HG03139 (cell line): ENCODE data around the gene CARD14.

Source experiments
- ATAC-seq: cut with Tn5 transposase; IDR thresholded peaks from one replicate; pipeline ENCODE4 v1.9.1; 2021; ENCODE audit not compliant: unreplicated experiment

Gene CARD14

DNA sequence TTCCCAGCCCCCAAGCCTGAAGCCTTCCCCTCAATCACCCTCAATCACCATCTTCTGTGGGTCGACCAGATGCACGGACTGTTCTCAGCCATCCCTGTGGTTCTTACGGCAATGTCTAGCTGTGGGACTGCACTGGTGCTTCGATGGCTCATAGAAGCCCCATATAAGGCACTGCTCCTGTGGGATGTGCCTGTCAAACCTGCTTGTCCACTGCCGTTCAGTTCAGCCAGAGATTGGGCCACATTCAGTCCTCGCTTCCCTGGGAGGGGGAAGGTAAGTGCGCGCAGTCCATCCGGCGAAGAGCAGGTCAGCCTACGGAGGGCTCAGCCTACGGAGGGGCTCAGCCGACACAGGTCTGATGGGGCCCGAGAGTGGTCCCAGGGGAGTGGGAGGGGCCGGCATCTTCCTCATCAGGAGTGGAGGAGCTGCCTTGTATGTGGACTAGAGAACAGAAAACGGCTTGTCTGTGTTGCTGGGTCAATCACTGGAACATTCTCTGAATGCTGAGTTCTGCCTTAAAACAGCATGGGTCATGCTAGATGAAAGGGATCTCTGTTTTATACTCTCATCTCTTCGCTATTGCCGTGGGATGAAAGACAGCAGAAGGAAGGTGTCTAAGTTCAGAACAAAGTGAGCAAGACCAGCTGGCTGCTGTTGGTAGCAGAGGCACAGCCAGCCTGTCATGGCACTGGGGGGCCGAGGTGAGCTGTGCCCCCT is at the start of gene CARD14:
Gene CARD14, plus strand, starts transcription at position 247 of the 717 bp plus-strand sequence. CDS start 11,409 bp downstream, outside the sequence.
- ATAC-seq: no peak

DNA sequence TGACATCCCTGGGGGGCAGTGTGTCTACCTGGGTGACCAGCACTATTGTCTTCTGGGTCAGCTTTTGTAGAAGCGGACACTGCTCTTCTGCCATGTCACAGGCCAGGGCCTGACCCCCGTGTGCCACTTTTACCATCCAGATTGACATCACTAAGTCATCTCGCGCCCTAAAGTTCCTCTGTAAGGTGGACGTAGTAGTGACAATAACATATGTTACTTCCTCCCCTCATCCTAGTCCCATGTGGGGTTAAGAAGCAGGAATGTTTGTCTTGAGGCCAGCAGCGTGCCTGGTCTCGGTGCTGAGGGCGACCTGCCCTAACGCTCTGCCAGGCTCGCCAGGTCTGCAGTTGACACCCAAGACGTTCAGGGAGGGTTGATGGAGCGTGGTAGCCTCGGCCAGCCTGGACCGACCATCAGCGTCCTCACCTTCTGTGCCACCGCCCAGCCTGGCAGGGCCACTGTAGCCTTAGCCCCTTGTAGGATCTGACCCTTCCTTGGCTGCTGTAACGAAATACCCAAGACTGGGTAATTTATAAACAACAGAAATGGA is 47.7 kb upstream of the CARD14 start:
- no peak for ATAC-seq

DNA sequence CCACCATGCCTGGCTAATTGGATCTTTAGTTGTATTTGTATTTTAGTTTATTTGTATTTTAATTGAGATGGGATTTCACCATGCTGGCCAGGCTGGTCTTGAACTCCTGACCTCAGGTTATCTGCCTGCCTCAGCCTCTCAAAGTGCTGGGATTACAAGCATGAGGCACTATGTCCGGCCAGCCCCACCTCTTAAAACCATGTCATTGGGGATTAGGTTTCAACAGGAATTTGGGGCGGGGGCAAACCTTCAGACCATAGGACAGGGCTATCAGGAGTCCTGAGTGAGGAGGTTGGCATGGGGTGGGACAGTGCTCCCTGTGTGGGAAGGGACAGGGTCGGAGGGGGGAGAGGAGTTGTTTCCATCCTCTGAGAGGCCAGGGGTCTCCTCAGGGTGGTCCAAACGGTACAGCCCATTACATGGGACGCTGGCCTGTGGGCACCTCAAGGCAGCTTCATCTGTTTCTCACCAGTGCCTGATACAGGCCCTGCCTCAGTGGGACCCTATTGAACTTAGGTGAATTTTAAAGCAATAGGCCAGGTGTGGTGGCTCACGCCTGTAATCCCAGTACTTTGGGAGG is 46.8 kb upstream of the CARD14 start:
- no peak for ATAC-seq

DNA sequence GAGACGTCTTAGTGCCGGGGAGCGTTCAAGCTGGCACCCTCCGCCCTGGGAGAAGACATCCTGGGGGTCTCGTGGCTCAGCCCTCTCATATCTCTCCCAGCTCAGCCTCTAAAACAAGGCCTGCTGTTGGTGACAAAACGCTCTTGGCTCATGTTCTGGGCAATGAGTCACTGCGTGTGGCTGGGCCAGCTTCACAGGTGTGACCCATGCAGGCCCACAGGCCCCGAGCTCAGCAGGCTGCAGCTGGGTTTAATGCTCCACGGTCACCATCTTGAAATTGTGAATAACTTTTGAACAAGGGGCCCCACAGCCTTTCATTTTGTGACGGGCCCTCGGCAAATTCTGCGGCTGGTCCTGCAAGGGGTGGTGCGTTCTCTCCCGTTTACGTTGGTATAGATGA is 46.0 kb upstream of the CARD14 start:
- ATAC-seq: no peak

DNA sequence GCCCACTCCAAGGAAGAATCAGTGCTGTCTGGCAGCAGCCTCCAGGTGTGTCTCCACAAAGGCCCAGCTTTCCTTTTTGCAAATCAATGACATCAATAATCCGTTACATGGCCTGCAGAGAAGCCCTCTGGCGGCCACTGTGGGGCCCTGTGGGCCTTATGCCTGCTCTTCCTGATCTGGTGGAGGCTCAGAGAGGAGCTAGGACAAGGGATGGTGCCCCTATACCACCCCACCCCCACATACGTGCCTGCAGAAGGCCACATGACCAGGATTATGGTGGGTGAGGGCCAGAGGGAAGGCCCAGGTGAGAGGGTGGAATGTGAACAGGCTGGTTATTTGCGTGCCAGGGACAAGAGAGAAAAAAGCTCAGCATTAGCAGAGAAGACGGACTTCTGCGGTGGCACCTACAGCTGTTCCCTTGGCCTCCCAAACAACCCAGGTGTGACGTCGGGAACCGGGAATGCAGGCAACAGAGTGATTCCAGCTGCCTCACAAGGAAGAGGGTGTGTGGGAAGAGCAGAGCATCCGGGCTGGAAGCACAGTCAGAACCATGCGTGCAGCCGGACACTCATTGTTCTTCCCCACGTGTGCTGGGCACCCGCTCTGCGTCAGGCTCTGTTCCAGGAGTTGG is 45.4 kb upstream of the CARD14 start:
- no peak for ATAC-seq

DNA sequence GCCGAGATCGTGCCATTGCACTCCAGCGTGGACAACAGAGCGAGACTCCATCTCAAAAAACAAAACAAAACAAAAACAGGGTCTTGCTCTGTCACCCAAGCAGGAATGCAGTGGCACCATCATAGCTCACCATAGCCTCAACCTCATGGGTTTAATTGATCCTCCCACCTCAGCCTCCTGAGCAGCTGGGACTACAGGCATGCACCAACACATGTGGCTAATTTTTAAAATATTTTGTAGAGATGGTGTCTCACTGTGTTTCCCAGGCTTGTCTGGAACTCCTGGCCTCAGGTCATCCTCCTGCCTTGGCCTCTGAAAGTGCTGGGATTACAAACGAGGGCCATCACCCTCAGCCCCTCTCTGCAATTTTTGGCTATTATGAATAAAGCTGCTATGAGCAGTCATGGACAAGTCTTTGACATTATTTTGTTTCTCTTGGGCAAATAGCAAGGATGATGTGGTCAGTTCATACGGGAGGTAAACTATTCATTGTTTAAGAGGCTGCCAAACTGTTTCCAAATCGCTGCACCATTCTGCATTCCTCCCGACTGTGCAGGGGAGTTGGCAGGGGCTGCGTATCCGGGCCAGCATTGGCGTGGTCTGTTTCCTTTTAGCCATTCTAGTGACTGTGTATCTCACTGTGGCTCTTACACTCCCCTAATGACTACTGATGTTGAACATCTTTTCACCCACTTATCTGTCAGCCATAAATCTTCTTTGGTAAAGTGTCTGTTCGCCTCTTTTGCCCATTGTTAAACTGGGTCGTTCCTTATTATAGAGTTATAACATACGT is 44.0 kb upstream of the CARD14 start:
- no peak for ATAC-seq

DNA sequence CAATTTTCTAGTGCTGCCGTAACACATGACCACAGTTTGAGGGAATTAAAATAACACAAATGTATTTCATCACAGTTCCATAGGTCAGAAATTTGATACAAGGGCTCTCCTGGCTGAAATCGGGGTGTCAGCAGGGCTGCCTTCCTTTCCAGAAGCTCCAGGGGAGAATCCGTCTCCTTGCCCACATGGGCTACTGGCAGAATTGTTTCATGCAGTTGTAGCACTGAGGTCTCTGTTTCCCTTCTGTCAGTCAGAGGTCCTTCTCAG is 43.4 kb upstream of the CARD14 start:
- no peak for ATAC-seq

DNA sequence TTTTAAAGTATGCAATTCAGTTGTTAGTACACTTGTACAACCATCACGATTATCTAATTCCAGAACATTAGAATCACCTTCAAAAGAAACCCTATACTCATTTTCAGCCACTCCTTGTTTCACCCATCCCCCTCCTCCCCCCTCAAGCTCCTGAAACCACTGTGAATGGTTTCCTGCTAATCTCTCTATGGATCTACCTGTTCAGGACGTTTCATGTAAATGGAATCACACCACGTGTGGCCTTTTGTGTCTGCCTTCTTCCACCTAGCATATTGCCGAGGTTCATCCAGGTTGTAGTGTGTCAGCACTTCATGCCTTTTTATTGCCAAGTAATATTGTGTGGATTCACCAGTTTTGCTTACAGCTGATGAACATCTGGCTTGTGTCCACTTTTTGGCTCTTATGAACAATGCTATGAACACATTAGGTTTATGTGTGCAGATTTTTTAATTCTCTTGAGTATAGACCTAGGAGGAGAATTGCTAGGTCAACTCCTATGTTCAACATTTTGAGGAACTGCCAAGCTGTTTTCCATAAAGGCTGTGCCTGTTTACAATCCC is 40.7 kb upstream of the CARD14 start:
- ATAC-seq: no peak

DNA sequence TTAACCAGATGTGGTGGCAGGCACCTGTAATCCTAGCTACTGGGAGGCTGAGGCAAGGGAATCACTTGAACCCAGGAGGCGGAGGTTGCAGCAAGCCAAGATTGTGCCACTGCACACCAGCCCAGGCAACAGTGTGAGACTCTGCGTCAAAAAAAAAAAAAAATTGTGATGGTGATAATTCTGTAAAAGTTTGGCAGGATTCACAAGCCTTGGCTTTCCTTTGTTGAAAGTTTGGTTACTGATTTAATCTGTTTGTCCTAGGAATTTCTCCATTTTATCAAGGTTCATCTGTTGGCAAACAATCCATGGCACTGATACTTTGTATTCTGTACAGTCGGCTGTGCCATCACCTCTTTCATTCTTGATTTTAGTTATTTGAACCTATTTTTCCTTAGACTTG is 38.8 kb upstream of the CARD14 start:
- ATAC-seq: no peak

DNA sequence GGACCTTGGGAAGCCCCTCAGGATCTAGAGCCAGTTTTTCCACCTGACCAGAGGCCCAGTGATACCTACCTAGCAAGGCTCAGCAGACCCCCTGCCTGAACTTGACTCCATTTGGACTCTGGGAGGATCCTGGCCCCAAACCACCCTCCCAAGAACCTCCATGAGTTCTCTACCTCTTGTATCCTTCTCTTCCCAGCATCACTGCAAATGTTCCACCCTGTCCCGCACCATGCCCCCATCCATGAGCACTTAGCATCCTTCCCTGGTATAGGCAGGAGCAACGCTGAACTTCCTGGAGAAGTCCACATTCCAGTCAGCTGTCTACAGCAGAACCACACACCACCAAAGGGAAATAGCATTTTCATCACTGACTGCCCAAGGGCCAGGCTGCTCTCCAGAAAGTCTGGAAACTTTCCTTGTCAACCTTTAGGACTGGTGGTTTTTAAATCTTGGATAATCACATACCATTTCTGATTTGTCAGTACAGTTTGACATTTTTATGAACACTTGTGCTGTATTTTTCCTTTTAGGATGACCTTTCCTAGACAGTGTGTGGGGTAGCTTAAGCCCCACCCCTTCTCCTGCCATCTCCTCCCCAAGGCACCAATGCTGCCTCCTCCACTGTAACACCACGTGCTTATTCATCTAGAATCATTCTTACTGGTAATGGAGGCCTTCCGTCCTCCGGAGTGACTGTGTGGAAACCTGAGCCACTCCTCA is 36.8 kb upstream of the CARD14 start:
- no peak for ATAC-seq

DNA sequence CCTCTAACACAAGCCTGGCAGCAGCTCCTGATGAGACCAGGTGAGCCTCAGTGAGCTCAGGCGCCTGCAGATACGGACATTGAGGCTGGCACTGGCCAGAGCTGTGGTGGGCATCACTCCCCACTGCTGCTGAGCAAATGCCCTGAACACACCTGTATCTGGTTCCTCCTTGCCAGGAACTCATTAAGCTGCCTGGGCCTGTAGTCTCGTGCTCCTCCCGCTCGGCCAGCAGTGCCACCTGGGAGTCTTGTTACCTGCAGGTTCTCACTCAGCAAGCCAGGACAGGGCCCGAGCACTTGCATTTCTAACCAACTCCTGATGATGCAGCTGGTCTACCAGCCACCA is 36.2 kb upstream of the CARD14 start:
- no peak for ATAC-seq

DNA sequence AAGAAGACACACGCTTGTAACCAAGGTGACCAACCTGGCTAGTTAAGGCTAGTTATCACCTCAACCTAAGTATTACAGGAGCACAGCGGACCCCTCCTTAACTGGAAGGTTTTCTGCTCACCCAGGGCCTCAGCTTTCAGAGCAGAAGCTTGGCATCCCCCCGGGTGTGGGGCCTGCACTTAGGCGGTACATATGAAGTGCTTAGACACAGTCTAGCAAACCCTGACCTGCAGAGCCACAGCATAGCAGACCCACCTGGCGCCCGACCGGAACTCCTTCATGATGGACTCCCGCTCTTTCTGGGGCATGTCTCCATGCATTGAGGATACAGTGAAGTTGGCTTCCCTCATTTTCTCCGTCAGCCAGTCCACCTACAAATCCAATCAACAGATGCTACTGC is 32.7 kb upstream of the CARD14 start:
- no peak for ATAC-seq

DNA sequence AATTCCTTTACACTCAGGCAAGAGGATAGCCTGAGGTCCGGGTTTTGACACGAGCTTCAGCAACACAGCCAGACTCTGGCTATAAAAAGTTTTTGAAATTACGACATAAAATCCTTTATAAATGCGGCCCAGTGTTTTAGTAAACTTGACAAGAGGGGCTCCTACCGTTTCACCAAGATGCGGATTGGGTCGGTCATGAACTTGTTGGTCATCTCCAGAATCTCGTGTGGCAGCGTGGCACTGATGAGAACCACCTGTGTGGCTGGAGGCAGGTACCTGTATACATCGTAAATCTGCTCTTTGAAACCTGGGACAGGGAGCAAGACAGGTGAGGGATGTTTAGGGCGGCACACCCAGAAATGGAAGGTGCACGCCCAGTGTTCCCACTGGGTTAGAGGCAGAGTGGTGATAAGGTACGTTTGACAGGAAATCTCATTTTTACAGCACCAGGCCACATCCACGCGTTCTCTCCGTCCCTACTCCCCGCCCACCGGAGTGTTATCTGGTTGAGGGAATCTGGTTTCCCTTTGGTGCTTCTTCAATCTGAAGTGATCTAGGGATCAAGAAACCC is 30.9 kb upstream of the CARD14 start:
- ATAC-seq: no peak

DNA sequence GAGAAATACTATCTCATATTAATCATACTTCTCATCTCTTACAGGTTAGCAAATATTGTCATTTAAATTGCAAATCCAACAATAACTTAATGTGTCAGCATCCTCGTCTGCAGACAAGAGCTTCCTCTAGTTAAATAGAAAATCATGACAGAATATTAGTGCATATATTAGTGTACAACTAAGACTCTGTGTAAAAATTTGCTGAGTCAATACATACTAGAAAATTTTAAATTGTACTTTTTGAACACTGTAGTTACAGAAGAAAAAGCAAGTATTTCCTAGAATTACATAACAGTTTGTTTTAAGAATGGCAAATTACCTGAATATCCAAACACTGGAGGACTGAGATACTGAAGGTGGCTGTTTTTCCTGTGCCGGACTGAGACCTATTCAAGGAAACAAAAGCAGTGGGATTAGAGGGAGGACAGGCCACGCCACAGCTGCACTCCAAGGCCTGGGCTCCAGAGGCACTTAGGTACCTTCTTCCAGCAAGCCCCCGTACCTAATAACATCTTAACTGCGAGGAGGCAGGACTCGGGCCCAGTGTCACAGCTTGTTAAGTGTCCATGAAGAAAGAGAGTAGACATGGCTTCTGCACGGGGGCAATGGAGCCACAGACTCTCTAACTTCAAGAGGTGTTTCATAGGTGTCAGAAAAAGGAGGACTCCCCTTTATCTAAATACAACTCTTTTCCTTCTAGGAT is 28.2 kb upstream of the CARD14 start:
- ATAC-seq: no peak

DNA sequence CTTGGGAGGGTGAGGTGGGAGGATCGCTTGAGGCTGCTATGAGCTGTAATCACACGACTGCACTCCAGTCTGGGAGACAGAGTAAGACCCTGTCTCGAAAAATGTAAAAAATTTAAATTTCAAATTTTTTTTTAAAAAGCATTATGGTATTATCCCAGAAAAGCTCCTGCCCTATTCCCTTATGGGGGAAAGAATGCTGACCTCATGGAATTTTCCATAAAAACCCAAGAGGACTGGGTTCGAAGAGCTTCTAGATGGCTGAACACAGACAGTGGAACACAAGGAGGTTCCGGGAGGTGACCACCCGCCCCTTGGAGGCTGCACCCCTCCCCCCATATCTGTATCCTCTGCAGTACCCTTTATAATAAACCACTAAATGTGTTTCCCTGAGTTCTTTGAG is 26.9 kb upstream of the CARD14 start:
- no peak for ATAC-seq

DNA sequence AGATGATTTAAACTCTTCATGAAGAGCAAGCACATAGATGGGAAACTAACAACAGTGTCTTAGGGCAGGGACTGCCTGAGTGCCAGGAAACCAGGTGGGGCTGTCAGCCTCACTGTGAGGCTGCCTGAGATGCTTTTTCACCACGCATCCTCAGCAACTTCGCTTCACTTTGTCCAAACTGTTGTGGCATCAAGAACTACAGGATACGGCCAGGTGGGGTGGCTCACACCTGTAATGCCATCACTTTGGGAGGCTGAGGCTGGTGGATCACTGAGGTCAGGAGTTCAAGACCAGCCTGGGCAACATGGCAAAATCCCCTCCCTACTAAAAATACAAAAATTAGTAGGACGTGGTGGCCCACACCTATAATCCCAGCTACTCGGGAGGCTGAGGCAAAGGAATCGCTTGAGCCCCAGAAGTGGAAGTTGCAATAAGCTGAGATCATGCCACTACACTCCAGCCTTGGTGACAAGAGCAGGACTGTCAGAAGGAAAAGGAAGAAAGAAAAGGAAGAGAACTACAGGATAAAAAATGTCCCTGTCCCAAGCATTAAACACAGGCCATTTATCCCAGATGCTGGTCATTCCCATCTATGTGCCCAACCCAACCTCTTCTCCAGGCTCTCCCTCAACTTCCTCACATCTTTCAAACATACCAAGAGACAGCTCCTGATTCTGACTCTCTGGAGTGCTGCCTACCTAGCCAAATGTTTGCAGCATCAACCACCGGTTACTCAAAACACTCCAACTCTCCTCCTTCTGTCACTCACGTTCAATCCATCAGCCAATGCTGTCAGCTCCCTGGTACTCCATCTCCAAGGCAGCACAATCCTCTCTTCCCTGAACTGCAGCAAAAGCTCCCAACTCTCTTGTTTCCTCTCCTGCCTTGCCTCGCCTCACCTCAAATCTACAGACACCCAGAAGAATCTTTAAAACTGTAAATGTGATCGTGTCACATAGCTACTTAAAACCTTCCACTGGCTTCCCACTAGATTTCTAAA is 24.5 kb upstream of the CARD14 start:
- no peak for ATAC-seq

DNA sequence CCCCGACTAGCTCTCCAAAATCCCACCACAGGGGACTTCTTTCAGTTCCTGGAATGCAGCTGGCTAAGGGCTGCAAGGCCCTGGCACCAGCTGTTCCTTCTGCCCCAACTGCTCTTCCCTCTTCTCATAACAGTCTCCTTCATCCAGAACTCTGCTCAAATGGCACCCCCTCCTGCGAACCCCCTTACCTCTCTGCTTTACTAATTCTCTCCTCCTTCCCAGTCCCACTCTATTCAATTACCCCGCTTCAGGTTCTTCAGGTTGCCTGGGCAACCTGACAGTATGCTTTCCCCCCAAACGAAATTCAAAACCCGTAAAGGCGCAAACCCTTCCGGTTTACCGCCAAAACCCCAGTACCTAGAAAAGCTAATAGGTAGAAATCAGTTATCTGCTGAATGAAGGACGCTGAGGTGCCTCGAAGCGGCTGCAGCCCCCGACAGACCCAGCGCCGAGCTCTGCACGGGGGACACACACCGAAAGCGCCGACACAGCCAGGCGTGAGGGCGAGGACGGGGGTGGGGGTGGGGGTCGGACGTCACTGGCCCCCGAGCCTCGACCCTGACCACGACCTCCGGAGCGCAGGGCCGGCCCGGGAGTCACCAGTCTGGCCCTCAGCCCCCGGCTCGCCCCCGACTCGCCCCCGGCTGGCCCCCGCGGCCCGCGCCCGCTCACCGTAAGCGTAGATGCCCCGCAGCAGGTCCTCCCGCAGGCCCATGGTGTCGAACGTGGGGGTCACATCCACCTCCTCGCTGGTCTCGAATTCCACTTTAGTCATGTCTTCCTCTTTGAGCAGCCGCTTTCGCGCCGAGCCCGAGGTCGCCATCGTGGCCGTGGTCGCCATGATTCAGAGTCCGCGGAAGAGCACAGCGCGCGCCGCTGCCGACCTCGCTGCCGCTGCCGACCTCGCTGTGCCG is 23.5 kb upstream of the CARD14 start:
- ATAC-seq: peak; percentile 22
